CD4-positive, alpha-beta T cell (primary cell): ENCODE measurements around the gene SAFB2. TPM values are rescaled to one million over a fixed set of nuclear protein-coding genes. Genes with fewer than 3 reads are reported as not detected.

Experiments used
- ATAC-seq: fragments of 200-7000 bp; cut with Tn5 transposase; one replicate; pipeline ENCODE4 v1.10.0; 2022; ENCODE audit warnings: mild to moderate bottlenecking; ENCODE audit not compliant: poor library complexity
- CTCF ChIA-PET: fragments of 350-600 bp; sonication (Branson Sonifier 250); formaldehyde crosslinking; loops from one replicate; lab custom pipeline; 2021; ENCODE audit warnings: antibody characterized with exemption, inconsistent platforms; lab: Charles Lee
- POLR2A ChIA-PET: fragments of 350-600 bp; sonication (Branson Sonifier 250); formaldehyde crosslinking; loops from one replicate; lab custom pipeline; 2021; ENCODE audit warnings: antibody characterized with exemption, inconsistent platforms; lab: Charles Lee
- DNase-seq, 14 experiments: peaks; one replicate each; pipeline ENCODE4 v3.0.0-alpha.2; 2013 to 2020; ENCODE audit warnings: mixed read lengths in 2 of 14
- H3K27ac ChIP-seq, 2 donors: one replicate each; pipeline versions ENCODE4 v1.5.1 to v1.7.0; 2013; ENCODE audit warnings: low read length in 2 of 2, low read depth in 1 of 2, mild to moderate bottlenecking in 1 of 2
- H3K27me3 ChIP-seq, 2 experiments: 1 replicate in 1 of 2; 2 replicates in 1 of 2; pipeline versions ENCODE4 v1.6.1 to v1.7.0; 2013; ENCODE audit warnings: low read length in 2 of 2, control low read depth in 1 of 2, mild to moderate bottlenecking in 1 of 2, moderate library complexity in 1 of 2; ENCODE audit not compliant: insufficient read depth in 2 of 2, control insufficient read depth in 1 of 2
- H3K36me3 ChIP-seq: one replicate; pipeline ENCODE4 v1.6.1; 2013; ENCODE audit warnings: low read length, control low read depth; ENCODE audit not compliant: insufficient read depth
- H3K4me1 ChIP-seq: one replicate; pipeline ENCODE4 v1.6.1; 2013; ENCODE audit warnings: low read length, control low read depth; ENCODE audit not compliant: insufficient read depth
- H3K4me3 ChIP-seq: one replicate; pipeline ENCODE4 v1.5.1; 2013; ENCODE audit warnings: mild to moderate bottlenecking, low read length, moderate library complexity
- H3K9me3 ChIP-seq, 2 experiments: 1 replicate in 1 of 2; 2 replicates in 1 of 2; pipeline versions ENCODE4 v1.6.1 to v1.7.0; 2013; ENCODE audit warnings: low read length in 2 of 2, mild to moderate bottlenecking in 2 of 2, control low read depth in 1 of 2, moderate library complexity in 1 of 2; ENCODE audit not compliant: control insufficient read depth in 1 of 2, insufficient read depth in 1 of 2
- H3K27ac Mint-ChIP-seq: one replicate; pipeline ENCODE4 v1.8.0; 2020; ENCODE audit warnings: mixed read lengths
- H3K27me3 Mint-ChIP-seq: one replicate; pipeline ENCODE4 v1.8.0; 2021; ENCODE audit warnings: mixed read lengths
- H3K36me3 Mint-ChIP-seq: one replicate; pipeline ENCODE4 v1.8.0; 2021; ENCODE audit warnings: low read depth, mixed read lengths
- H3K4me1 Mint-ChIP-seq: one replicate; pipeline ENCODE4 v1.8.0; 2021; ENCODE audit warnings: low read depth, mixed read lengths
- H3K4me3 Mint-ChIP-seq: one replicate; pipeline ENCODE4 v1.8.0; 2020; ENCODE audit warnings: mild to moderate bottlenecking, mixed read lengths
- H3K9me3 Mint-ChIP-seq: one replicate; pipeline ENCODE4 v1.8.0; 2020; ENCODE audit warnings: mixed read lengths
- intact Hi-C, 2 experiments: fragments of 100-400 bp; cut with DNase I in 1 of 2; cut with micrococcal nuclease in 1 of 2; formaldehyde crosslinking; loops; one replicate each; pipeline versions ENCODE4 v1.15.1 to v1.9.0; 2023 to 2025; cut with DNase I, micrococcal nuclease
- total RNA-seq, 174 experiments: library from RNA in 2 of 174; stranded (reverse) in 2 of 174; gene quantifications; one replicate each; pipeline ENCODE4 v1.2.3 and lab custom pipeline; 2021 to 2026
- TF ChIP-seq, protein P1 (sequence below): fragments of 200-600 bp; IDR thresholded peaks from one replicate; pipeline ENCODE4 v1.8.0; 2022; ENCODE audit warnings: antibody characterized with exemption, mild to moderate bottlenecking

The SAFB2 gene
- total RNA-seq, 2 experiments from 2014 or later = 238 to 246 TPM

DNA sequence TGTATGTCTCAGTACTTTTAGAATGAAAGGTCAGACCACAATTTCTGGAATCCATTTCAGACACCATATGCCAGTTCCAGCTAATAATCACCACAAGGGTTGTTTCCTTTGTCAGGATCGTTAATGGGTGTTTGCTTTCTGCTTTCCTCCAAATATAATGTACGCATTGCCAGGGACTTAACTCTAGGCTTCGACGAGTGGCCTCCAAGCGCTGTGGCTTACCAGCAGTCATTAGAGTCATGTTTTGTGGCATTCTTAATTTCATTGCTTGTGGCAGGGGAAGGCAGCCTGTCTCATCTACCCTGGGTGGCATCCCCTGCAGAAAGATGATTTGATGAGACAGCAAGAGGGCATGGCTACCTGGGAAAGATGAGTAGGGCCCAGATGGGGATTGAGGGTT, 22.8 kb upstream of the SAFB2 start:
- TF ChIP-seq, protein P1, sequence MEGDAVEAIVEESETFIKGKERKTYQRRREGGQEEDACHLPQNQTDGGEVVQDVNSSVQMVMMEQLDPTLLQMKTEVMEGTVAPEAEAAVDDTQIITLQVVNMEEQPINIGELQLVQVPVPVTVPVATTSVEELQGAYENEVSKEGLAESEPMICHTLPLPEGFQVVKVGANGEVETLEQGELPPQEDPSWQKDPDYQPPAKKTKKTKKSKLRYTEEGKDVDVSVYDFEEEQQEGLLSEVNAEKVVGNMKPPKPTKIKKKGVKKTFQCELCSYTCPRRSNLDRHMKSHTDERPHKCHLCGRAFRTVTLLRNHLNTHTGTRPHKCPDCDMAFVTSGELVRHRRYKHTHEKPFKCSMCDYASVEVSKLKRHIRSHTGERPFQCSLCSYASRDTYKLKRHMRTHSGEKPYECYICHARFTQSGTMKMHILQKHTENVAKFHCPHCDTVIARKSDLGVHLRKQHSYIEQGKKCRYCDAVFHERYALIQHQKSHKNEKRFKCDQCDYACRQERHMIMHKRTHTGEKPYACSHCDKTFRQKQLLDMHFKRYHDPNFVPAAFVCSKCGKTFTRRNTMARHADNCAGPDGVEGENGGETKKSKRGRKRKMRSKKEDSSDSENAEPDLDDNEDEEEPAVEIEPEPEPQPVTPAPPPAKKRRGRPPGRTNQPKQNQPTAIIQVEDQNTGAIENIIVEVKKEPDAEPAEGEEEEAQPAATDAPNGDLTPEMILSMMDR = no peak
- CTCF ChIA-PET = no interaction called here
- ATAC-seq (no peak), DNase-seq (no peak)
- POLR2A ChIA-PET = no interaction called here
- H3K4me3 ChIP-seq = no peak overlapping the region
- no peaks in the 10 kb centered on the region for H3K4me1 ChIP-seq
- Mint-ChIP-seq H3K4me3 (no peak overlapping the region), H3K27me3 (no peaks in the 10 kb centered on the region), H3K9me3 (no peaks in the 10 kb centered on the region), H3K27ac (no peak overlapping the region), H3K4me1 (peaks cover 35% of the 10 kb centered on the region), H3K36me3 (peaks cover 85% of the 10 kb centered on the region)
- H3K9me3 ChIP-seq = no peaks in the 10 kb centered on the region
- no peak overlapping the region for H3K27ac ChIP-seq
- H3K36me3 ChIP-seq = peaks cover 82% of the 10 kb centered on the region
- intact Hi-C loops = no loop called here
- H3K27me3 ChIP-seq = no peaks in the 10 kb centered on the region

DNA sequence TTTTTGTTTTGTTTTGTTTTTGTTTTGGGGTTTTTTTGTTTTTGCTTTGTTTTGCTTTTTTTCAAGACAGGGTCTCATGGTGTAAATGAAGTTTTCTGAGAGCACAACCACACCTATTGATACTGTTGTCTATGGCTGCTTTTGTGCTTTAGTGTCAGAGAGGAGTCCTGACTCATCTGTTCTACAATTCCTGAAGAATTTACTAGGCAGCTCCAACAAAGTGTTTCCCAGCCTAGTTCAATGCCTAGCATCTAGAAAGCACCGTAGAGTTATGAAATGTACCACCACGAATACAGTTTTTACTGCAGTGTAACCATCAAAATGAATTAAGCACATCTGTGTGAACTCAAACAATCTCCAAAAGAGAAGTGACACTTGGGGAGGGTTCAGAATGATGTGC, 21.5 kb upstream of the SAFB2 start:
- CTCF ChIA-PET = no interaction called here
- Histone ChIP-seq H3K36me3 (peaks cover 75% of the 10 kb centered on the region), H3K9me3 (no peaks in the 10 kb centered on the region), H3K27ac (no peak overlapping the region), H3K27me3 (no peaks in the 10 kb centered on the region), H3K4me1 (no peaks in the 10 kb centered on the region), H3K4me3 (no peak overlapping the region)
- H3K4me1 Mint-ChIP-seq = peaks cover 39% of the 10 kb centered on the region
- TF ChIP-seq, protein P1 = no peak
- H3K9me3 Mint-ChIP-seq = no peaks in the 10 kb centered on the region
- no peaks in the 10 kb centered on the region for H3K27me3 Mint-ChIP-seq
- H3K36me3 Mint-ChIP-seq = peaks cover 83% of the 10 kb centered on the region
- no peak overlapping the region for H3K4me3 Mint-ChIP-seq
- POLR2A ChIA-PET = no interaction called here
- intact Hi-C loops = no loop called here
- no peak overlapping the region for H3K27ac Mint-ChIP-seq
- no peak for DNase-seq
- no peak for ATAC-seq

DNA sequence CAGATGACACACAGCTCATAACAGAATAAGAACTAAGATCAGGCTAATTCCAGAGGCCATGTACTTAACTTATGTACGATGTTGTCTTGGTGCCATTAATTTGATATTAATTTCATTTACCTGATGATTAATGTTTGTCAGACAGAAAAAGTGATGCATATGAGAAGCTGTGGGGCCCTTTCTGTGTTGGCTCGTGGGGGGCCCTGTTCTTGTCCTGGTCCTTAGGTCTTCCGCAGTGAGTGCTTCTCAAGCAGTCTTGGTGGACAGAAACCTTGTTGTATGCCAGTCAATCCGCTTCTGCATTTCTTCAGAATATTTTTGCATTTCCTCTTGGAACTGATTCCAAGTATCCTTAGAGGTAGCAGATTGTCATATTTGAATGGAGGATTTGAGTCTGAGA, 20.5 kb upstream of the SAFB2 start:
- Mint-ChIP-seq H3K9me3 (no peaks in the 10 kb centered on the region), H3K4me3 (no peak overlapping the region), H3K4me1 (peaks cover 39% of the 10 kb centered on the region), H3K27ac (no peak overlapping the region), H3K36me3 (peaks cover 81% of the 10 kb centered on the region), H3K27me3 (no peaks in the 10 kb centered on the region)
- no peak for DNase-seq
- no peaks in the 10 kb centered on the region for H3K4me1 ChIP-seq
- intact Hi-C loops = no loop called here
- H3K4me3 ChIP-seq = no peak overlapping the region
- H3K9me3 ChIP-seq = no peaks in the 10 kb centered on the region
- no peak overlapping the region for H3K27ac ChIP-seq
- POLR2A ChIA-PET = interaction anchor here (1.3 kb wide), 1 partner anchor 20 kb away, joined by 6 read pairs; the partner anchor contains the start of genes SAFB and SAFB2
- H3K36me3 ChIP-seq = peaks cover 72% of the 10 kb centered on the region
- CTCF ChIA-PET = no interaction called here
- ATAC-seq = no peak
- no peaks in the 10 kb centered on the region for H3K27me3 ChIP-seq
- TF ChIP-seq, protein P1 = no peak
